ENCODE data around the gene NFIB.

NFIB gene

DNA sequence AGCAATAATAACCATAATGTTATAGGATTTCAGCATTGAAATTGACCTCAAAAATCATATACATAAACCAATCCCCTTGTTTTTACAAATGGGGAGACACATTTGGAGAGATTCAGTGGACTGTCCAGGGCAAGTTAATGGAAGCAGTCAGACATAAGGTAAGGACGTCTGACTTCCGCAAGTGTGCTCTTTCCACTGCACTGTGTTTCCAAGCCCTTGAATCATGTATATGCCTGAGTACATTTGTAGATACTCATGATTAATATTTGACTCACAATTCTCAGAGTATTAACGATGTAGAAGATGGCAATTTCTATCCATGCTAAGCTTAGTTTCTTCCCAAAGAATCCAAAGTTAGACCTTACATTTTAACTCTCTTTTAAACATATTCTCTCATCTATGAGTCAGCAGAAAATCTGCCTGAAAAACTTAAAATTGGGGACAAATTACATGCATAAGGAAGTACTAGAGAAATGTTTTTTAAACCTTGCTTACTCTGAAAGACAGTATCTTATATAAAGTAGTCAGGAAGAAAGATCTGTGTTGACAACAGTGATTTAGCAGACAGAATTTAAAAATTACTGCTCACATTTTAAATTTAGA lies 165.3 kb downstream of the NFIB start:
- TF ChIP-seq, protein P1, sequence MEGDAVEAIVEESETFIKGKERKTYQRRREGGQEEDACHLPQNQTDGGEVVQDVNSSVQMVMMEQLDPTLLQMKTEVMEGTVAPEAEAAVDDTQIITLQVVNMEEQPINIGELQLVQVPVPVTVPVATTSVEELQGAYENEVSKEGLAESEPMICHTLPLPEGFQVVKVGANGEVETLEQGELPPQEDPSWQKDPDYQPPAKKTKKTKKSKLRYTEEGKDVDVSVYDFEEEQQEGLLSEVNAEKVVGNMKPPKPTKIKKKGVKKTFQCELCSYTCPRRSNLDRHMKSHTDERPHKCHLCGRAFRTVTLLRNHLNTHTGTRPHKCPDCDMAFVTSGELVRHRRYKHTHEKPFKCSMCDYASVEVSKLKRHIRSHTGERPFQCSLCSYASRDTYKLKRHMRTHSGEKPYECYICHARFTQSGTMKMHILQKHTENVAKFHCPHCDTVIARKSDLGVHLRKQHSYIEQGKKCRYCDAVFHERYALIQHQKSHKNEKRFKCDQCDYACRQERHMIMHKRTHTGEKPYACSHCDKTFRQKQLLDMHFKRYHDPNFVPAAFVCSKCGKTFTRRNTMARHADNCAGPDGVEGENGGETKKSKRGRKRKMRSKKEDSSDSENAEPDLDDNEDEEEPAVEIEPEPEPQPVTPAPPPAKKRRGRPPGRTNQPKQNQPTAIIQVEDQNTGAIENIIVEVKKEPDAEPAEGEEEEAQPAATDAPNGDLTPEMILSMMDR (IDR thresholded peaks at IDR 0.05; ENCODE audit: poor library complexity, severe bottlenecking) = no peak
- Histone ChIP-seq H3K4me1 (ENCODE audit: insufficient read depth, poor library complexity, severe bottlenecking) (peaks cover 13% of the 10 kb centered on the region), H3K36me3 (ENCODE audit: low read depth) (peaks cover 46% of the 10 kb centered on the region), H3K27ac (ENCODE audit: poor library complexity, severe bottlenecking) (peak overlapping the region; percentile 6), H3K4me3 (ENCODE audit: severe bottlenecking) (no peak overlapping the region), H3K27me3 (ENCODE audit: insufficient read depth, poor library complexity, severe bottlenecking) (no peaks in the 10 kb centered on the region), H3K9me3 (ENCODE audit: severe bottlenecking) (no peaks in the 10 kb centered on the region)
- no peak for DNase-seq (ENCODE audit: low spot score)
- ATAC-seq (ENCODE audit: low read depth) = no peak; the same call in 2 of the 3 replicates

DNA sequence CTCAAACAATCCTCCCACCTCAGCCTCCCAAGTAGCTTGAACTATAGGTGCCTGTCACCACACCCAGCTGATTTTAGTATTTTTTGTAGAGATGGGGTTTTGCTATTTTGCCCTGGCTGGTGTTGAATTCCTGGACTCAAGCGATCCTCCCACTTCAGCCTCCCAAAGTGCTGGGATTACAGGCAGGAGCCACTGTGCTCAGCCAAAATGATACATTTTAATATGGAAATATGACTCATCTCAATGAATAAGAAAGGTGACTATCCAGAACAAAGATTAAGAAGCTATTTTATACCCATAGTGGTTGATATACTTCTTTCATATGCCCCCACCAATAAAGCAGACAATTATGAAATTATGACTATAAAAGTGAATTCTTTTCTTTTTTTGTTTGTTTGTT lies 166.2 kb downstream of the NFIB start:
- 0 out of 3 replicates have a peak, but pooled peaks have one; percentile 31 for ATAC-seq (ENCODE audit: low read depth)
- Histone ChIP-seq H3K27me3 (ENCODE audit: insufficient read depth, poor library complexity, severe bottlenecking) (no peaks in the 10 kb centered on the region), H3K4me1 (ENCODE audit: insufficient read depth, poor library complexity, severe bottlenecking) (peaks cover 13% of the 10 kb centered on the region), H3K27ac (ENCODE audit: poor library complexity, severe bottlenecking) (no peak overlapping the region), H3K4me3 (ENCODE audit: severe bottlenecking) (no peak overlapping the region), H3K9me3 (ENCODE audit: severe bottlenecking) (no peaks in the 10 kb centered on the region), H3K36me3 (ENCODE audit: low read depth) (peaks cover 50% of the 10 kb centered on the region)
- TF ChIP-seq, protein P1 (IDR thresholded peaks at IDR 0.05; ENCODE audit: poor library complexity, severe bottlenecking) = no peak
- no peak for DNase-seq (ENCODE audit: low spot score)

DNA sequence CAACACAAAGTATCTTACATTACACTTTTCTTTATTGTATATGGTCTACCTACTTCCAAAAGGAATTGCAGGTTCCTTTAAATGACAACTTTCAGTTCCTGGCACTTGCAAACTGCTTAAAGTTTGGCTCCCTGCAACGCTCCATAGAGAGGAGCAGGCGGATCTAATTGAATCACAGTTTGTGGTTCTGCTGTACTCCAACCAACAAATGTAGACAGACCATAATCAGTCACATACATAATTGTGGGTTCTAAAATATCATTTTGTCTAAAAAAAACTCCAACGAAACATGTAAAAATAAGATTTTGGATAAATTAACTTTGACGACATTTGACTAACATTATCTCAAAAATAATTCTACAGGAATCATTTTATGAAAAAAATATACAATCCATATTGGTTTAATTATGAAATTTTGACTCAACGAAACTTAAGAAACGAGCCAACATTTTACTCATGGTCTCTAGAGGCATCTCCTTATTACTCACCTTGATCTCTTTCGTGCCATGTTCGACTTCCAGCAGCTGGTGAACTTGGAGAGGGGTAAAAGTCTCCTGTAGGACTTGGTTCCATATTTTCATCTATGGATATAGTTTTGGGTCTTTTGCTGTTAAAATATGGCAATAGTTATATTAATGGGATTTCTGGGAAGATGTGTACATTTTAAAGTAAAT lies 167.6 kb downstream of the NFIB start:
- Histone ChIP-seq H3K27me3 (ENCODE audit: insufficient read depth, poor library complexity, severe bottlenecking) (no peaks in the 10 kb centered on the region), H3K4me1 (ENCODE audit: insufficient read depth, poor library complexity, severe bottlenecking) (peaks cover 13% of the 10 kb centered on the region), H3K27ac (ENCODE audit: poor library complexity, severe bottlenecking) (no peak overlapping the region), H3K9me3 (ENCODE audit: severe bottlenecking) (no peaks in the 10 kb centered on the region), H3K4me3 (ENCODE audit: severe bottlenecking) (no peak overlapping the region), H3K36me3 (ENCODE audit: low read depth) (peaks cover 53% of the 10 kb centered on the region)
- DNase-seq (ENCODE audit: low spot score) (no peak), ATAC-seq (ENCODE audit: low read depth) (no peak)
- TF ChIP-seq, protein P1 (IDR thresholded peaks at IDR 0.05; ENCODE audit: poor library complexity, severe bottlenecking) = no peak

DNA sequence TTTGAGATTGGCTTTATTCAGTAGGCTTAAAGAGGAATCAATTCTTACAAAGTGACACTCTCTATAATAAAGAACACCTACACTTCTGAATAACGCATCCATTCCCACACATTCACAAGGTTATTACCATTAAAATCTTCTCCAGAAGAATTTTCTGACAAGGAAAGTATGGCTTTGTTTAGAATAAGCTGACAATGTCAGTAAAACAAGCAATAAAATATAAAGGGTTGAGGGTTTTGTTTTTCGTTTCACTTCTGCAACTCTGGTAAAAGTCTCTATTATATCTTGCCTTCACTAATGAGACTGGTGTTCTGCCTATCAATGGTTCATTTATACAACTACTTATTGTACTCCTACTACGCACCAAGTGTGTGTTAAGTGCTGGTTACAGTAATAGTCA lies 169.7 kb downstream of the NFIB start:
- H3K9me3 ChIP-seq (ENCODE audit: severe bottlenecking) = no peaks in the 10 kb centered on the region
- ATAC-seq (ENCODE audit: low read depth) (no peak), DNase-seq (ENCODE audit: low spot score) (no peak)
- H3K4me1 ChIP-seq (ENCODE audit: insufficient read depth, poor library complexity, severe bottlenecking) = peaks cover 9% of the 10 kb centered on the region
- H3K36me3 ChIP-seq (ENCODE audit: low read depth) = peaks cover 56% of the 10 kb centered on the region
- H3K4me3 ChIP-seq (ENCODE audit: severe bottlenecking) = no peak overlapping the region
- H3K27ac ChIP-seq (ENCODE audit: poor library complexity, severe bottlenecking) = no peak overlapping the region
- no peaks in the 10 kb centered on the region for H3K27me3 ChIP-seq (ENCODE audit: insufficient read depth, poor library complexity, severe bottlenecking)
- TF ChIP-seq, protein P1 (IDR thresholded peaks at IDR 0.05; ENCODE audit: poor library complexity, severe bottlenecking) = no peak

DNA sequence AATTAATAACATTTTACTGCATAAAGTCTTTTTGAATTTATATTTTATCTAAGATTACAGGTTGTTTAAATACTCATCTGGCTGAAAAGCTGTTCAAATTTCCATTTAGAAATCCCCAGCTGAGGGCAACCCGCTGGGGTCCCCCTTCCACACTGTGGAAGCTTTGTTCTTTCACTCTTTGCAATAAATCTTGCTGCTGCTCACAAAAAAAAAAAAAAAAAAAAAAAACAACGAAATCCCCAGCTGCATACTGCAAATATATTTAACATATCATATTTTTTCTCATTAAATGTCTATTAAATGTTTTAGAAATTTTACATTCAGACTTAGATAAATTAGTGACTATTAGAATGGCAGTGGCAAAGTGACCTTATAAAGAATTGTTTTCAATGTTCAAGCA lies 172.2 kb downstream of the NFIB start:
- peaks cover 62% of the 10 kb centered on the region for H3K36me3 ChIP-seq (ENCODE audit: low read depth)
- no peaks in the 10 kb centered on the region for H3K9me3 ChIP-seq (ENCODE audit: severe bottlenecking)
- TF ChIP-seq, protein P1 (IDR thresholded peaks at IDR 0.05; ENCODE audit: poor library complexity, severe bottlenecking) = no peak
- H3K27ac ChIP-seq (ENCODE audit: poor library complexity, severe bottlenecking) = no peak overlapping the region
- DNase-seq (ENCODE audit: low spot score) (no peak), ATAC-seq (ENCODE audit: low read depth) (no peak)
- no peak overlapping the region for H3K4me3 ChIP-seq (ENCODE audit: severe bottlenecking)
- peaks cover 17% of the 10 kb centered on the region for H3K4me1 ChIP-seq (ENCODE audit: insufficient read depth, poor library complexity, severe bottlenecking)
- H3K27me3 ChIP-seq (ENCODE audit: insufficient read depth, poor library complexity, severe bottlenecking) = no peaks in the 10 kb centered on the region

Data from RWPE2 (cell line).